ENCODE data around the gene NPLOC4.

The NPLOC4 gene

DNA sequence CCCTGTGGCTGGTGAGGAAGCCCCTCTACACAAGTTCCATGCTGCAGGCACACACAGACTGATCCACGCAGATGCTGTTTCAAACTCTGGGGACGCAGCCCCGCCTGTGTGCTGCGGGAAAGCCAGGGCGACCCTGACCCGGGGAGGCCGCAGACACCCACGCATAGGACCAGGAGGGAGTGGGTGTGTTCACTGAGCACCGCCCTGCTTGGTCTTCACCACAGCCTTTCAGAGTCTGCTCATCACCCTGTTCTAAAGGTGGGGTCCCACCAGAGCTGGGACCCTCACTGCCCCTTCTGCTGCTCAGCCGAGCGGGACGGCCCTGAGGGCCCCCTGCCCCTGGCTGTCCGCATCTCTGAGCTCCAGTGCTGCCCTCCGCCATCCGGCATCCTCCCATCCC, 7.6 kb upstream of the NPLOC4 start:
- no peak for TF ChIP-seq POLR2AphosphoS5 (IDR thresholded peaks at IDR 0.05; ENCODE audit: low read depth, low read length)
- TF ChIP-seq FOXP2 (optimal IDR thresholded peaks at IDR 0.05; ENCODE audit: borderline replicate concordance, extremely low read depth, extremely low read length, insufficient read depth), result no peak
- no peak for TF ChIP-seq TAF1 (IDR thresholded peaks at IDR 0.05; ENCODE audit: borderline replicate concordance, insufficient read depth, low read length)
- TF ChIP-seq SIN3A (IDR thresholded peaks at IDR 0.05; ENCODE audit: borderline replicate concordance, insufficient read depth, low read length), result no peak
- TF ChIP-seq, protein P1, sequence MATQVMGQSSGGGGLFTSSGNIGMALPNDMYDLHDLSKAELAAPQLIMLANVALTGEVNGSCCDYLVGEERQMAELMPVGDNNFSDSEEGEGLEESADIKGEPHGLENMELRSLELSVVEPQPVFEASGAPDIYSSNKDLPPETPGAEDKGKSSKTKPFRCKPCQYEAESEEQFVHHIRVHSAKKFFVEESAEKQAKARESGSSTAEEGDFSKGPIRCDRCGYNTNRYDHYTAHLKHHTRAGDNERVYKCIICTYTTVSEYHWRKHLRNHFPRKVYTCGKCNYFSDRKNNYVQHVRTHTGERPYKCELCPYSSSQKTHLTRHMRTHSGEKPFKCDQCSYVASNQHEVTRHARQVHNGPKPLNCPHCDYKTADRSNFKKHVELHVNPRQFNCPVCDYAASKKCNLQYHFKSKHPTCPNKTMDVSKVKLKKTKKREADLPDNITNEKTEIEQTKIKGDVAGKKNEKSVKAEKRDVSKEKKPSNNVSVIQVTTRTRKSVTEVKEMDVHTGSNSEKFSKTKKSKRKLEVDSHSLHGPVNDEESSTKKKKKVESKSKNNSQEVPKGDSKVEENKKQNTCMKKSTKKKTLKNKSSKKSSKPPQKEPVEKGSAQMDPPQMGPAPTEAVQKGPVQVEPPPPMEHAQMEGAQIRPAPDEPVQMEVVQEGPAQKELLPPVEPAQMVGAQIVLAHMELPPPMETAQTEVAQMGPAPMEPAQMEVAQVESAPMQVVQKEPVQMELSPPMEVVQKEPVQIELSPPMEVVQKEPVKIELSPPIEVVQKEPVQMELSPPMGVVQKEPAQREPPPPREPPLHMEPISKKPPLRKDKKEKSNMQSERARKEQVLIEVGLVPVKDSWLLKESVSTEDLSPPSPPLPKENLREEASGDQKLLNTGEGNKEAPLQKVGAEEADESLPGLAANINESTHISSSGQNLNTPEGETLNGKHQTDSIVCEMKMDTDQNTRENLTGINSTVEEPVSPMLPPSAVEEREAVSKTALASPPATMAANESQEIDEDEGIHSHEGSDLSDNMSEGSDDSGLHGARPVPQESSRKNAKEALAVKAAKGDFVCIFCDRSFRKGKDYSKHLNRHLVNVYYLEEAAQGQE (IDR thresholded peaks at IDR 0.05; ENCODE audit: insufficient read depth in 1 of 2, low read depth in 2 of 2, low read length in 2 of 2), result no peak

DNA sequence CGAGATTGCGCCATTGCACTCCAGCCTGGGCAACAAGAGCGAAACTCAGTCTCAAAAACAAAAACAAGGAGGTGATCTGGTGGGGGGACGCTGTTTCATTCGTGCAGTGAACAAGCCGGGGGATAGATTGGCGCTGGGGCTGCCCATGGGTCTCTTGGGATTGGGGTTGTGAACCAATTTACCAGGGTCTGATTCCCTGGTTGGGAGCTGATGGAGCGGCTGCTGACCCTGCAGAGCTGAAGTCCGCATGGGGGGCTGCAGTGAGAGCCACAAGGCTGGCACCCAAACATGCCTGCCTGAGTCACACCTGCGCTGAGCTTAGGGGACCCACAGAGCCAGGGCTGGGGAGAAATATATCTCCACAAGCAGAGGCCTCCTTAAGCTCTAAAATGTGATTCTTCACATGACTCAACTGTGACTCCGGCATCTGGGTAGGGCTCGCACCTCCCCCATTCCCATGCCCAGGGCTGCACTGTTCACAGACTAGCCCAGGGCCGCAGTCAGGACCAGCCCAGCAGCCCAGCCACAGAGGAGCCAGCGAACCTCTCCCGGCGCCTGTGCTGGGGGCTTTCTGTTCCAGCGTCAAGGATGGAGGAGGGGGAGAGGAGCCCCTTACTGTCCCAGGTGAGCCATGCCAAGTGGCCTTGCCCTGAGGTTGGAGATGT, 5.0 kb upstream of the NPLOC4 start:
- TF ChIP-seq FOXP2 (optimal IDR thresholded peaks at IDR 0.05; ENCODE audit: borderline replicate concordance, extremely low read depth, extremely low read length, insufficient read depth), result no peak
- TF ChIP-seq SIN3A (IDR thresholded peaks at IDR 0.05; ENCODE audit: borderline replicate concordance, insufficient read depth, low read length), result no peak
- TF ChIP-seq, protein P1 (IDR thresholded peaks at IDR 0.05; ENCODE audit: insufficient read depth in 1 of 2, low read depth in 2 of 2, low read length in 2 of 2), result no peak
- no peak for TF ChIP-seq POLR2AphosphoS5 (IDR thresholded peaks at IDR 0.05; ENCODE audit: low read depth, low read length)
- no peak for TF ChIP-seq TAF1 (IDR thresholded peaks at IDR 0.05; ENCODE audit: borderline replicate concordance, insufficient read depth, low read length)

GRCh38 chr17:81640011-81640410, 3.1 kb upstream of the NPLOC4 start:
- no peak for TF ChIP-seq TAF1 (IDR thresholded peaks at IDR 0.05; ENCODE audit: borderline replicate concordance, insufficient read depth, low read length)
- no peak for TF ChIP-seq POLR2AphosphoS5 (IDR thresholded peaks at IDR 0.05; ENCODE audit: low read depth, low read length)

DNA sequence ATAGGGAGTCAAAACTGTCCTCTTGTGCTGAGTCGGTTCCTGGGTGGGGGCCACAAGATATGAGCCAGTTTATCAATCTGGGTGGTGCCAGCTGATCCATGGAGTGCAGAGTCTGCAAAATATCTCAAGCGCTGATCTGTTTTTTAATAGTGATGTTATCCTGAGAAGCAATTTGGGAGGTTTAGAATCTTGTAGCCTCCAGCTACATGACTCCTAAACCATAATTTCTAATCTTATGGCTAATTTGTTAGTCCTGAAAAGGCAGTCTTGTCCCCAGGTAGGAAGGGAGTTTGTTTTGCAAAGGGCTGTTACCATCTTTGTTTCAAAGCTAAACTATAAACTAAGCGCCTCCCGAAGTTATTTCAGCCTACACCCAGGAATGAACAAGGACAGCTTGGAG, 1.8 kb upstream of the NPLOC4 start:
- TF ChIP-seq TAF1 (IDR thresholded peaks at IDR 0.05; ENCODE audit: borderline replicate concordance, insufficient read depth, low read length) (no peak), FOXP2 (optimal IDR thresholded peaks at IDR 0.05; ENCODE audit: borderline replicate concordance, extremely low read depth, extremely low read length, insufficient read depth) (no peak), SIN3A (IDR thresholded peaks at IDR 0.05; ENCODE audit: borderline replicate concordance, insufficient read depth, low read length) (no peak), POLR2AphosphoS5 (IDR thresholded peaks at IDR 0.05; ENCODE audit: low read depth, low read length) (no peak)
- TF ChIP-seq, protein P1 (IDR thresholded peaks at IDR 0.05; ENCODE audit: insufficient read depth in 1 of 2, low read depth in 2 of 2, low read length in 2 of 2), result no peak

DNA sequence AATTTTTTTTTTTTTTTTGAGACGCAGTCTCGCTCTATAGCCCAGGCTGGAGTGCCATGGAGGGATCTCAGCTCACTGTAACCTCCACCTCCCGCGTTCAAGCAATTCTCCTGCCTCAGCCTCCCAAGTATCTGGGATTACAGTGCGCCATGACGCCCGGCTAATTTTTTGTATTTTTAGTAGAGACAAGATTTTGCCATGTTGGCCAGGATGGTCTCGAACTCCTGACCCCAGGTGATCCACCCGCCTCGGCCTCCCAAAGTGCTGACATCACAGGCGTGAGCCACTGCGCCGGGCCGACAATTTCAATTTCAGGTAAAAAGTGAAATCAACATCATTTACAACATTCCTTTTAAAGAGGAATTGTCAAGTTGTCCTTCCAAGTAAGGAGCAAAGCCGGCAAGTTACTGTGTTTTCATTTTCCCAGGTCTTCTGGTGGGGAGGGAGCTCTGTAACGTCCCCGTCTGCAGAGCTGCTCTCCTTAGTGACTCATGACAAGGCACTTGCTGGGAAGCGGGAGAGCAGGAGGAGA, 873 bp downstream of the NPLOC4 start:
- TF ChIP-seq POLR2AphosphoS5 (IDR thresholded peaks at IDR 0.05; ENCODE audit: low read depth, low read length) (no peak), TAF1 (IDR thresholded peaks at IDR 0.05; ENCODE audit: borderline replicate concordance, insufficient read depth, low read length) (0 out of 2 replicates have a peak, but pooled peaks have one; percentile 33), SIN3A (IDR thresholded peaks at IDR 0.05; ENCODE audit: borderline replicate concordance, insufficient read depth, low read length) (no peak)
- TF ChIP-seq, protein P1 (IDR thresholded peaks at IDR 0.05; ENCODE audit: insufficient read depth in 1 of 2, low read depth in 2 of 2, low read length in 2 of 2), result no peak
